H9 (cell line): ENCODE data around the gene DENR. TPM values are rescaled to one million over a fixed set of nuclear protein-coding genes. Genes with fewer than 3 reads are reported as not detected.
A peak's percentile ranks its signal among the peaks of the same experiment; 100 is the strongest.

Experiments used
- DNase-seq: peaks from one replicate; pipeline ENCODE4 v3.0.0-alpha.2; 2017
- H2AFZ ChIP-seq: one replicate; pipeline ENCODE4 v1.6.1; 2013; ENCODE audit warnings: mild to moderate bottlenecking, low read length, control low read depth, moderate library complexity
- H2AK5ac ChIP-seq: 2 replicates; pipeline ENCODE4 v1.6.1; 2013; ENCODE audit warnings: low read length, control low read depth, mixed read lengths; ENCODE audit not compliant: insufficient read length
- H2BK120ac ChIP-seq: one replicate; pipeline ENCODE4 v1.6.1; 2013; ENCODE audit warnings: low read depth, mild to moderate bottlenecking, low read length, control low read depth, inconsistent platforms; ENCODE audit not compliant: poor library complexity, severe bottlenecking
- H2BK12ac ChIP-seq: 2 replicates; pipeline ENCODE4 v1.6.1; 2013; ENCODE audit warnings: low read length, control low read depth, mixed read lengths, low read depth; ENCODE audit not compliant: insufficient read length
- H2BK15ac ChIP-seq: 2 replicates; pipeline ENCODE4 v1.6.1; 2013; ENCODE audit warnings: low read depth, low read length, control low read depth
- H2BK20ac ChIP-seq: one replicate; pipeline ENCODE4 v1.6.1; 2013; ENCODE audit warnings: low read depth, mild to moderate bottlenecking, low read length, control low read depth, inconsistent platforms; ENCODE audit not compliant: poor library complexity, severe bottlenecking
- H2BK5ac ChIP-seq: 2 replicates; pipeline ENCODE4 v1.6.1; 2013; ENCODE audit warnings: low read length, control low read depth, mixed read lengths; ENCODE audit not compliant: insufficient read length
- H3K14ac ChIP-seq: 2 replicates; pipeline ENCODE4 v1.6.1; 2013; ENCODE audit warnings: low read length, control low read depth; ENCODE audit not compliant: insufficient read depth
- H3K18ac ChIP-seq: 2 replicates; pipeline ENCODE4 v1.6.1; 2013; ENCODE audit warnings: low read depth, mild to moderate bottlenecking, mixed read lengths, low read length, control low read depth; ENCODE audit not compliant: insufficient read length
- H3K23ac ChIP-seq: 2 replicates; pipeline ENCODE4 v1.6.1; 2013; ENCODE audit warnings: low read length, control low read depth, mixed read lengths, low read depth; ENCODE audit not compliant: insufficient read length
- H3K23me2 ChIP-seq: 2 replicates; pipeline ENCODE4 v1.6.1; 2013; ENCODE audit warnings: low read depth, mild to moderate bottlenecking, mixed read lengths, low read length, control low read depth; ENCODE audit not compliant: insufficient read length, poor library complexity, severe bottlenecking
- H3K27ac ChIP-seq: 2 replicates; pipeline ENCODE4 v1.5.1; 2013; ENCODE audit warnings: low read length, control low read depth, mixed read lengths, low read depth; ENCODE audit not compliant: insufficient read length
- H3K27me3 ChIP-seq: 2 replicates; pipeline ENCODE4 v1.6.1; 2013; ENCODE audit warnings: low read length, control low read depth, inconsistent platforms; ENCODE audit not compliant: insufficient read depth
- H3K4ac ChIP-seq: 2 replicates; pipeline ENCODE4 v1.6.1; 2013; ENCODE audit warnings: low read depth, mild to moderate bottlenecking, control low read depth, inconsistent platforms, low read length, moderate library complexity
- H3K4me1 ChIP-seq: 2 replicates; pipeline ENCODE4 v1.6.1; 2013; ENCODE audit warnings: low read length, control low read depth, inconsistent platforms; ENCODE audit not compliant: insufficient read depth
- H3K4me2 ChIP-seq: 2 replicates; pipeline ENCODE4 v1.6.1; 2013; ENCODE audit warnings: low read length, control low read depth, mixed read lengths; ENCODE audit not compliant: insufficient read length, insufficient read depth
- H3K56ac ChIP-seq: 2 replicates; pipeline ENCODE4 v1.6.1; 2013; ENCODE audit warnings: low read depth, mild to moderate bottlenecking, mixed read lengths, low read length, control low read depth; ENCODE audit not compliant: insufficient read length
- H3K79me1 ChIP-seq: 2 replicates; pipeline ENCODE4 v1.6.1; 2013; ENCODE audit warnings: low read depth, mild to moderate bottlenecking, moderate library complexity, low read length, control low read depth, inconsistent platforms; ENCODE audit not compliant: insufficient read depth, poor library complexity, severe bottlenecking
- H3K79me2 ChIP-seq: 2 replicates; pipeline ENCODE4 v1.6.1; 2013; ENCODE audit warnings: low read length, control low read depth, inconsistent platforms; ENCODE audit not compliant: insufficient read depth
- H3K9ac ChIP-seq: 2 replicates; pipeline ENCODE4 v1.6.1; 2013; ENCODE audit warnings: low read length, control low read depth, mixed read lengths; ENCODE audit not compliant: insufficient read length; ENCODE audit errors: extremely low read depth
- H3K9me3 ChIP-seq: one replicate; pipeline ENCODE4 v1.6.1; 2013; ENCODE audit warnings: low read depth, low read length, inconsistent platforms; ENCODE audit not compliant: control insufficient read depth
- H3T11ph ChIP-seq: one replicate; pipeline ENCODE4 v1.6.1; 2013; ENCODE audit warnings: mild to moderate bottlenecking, low read length, control low read depth, inconsistent platforms
- H4K20me1 ChIP-seq: one replicate; pipeline ENCODE4 v1.6.1; 2013; ENCODE audit not compliant: control insufficient read depth, insufficient read length, insufficient read depth
- H4K5ac ChIP-seq: 2 replicates; pipeline ENCODE4 v1.6.1; 2013; ENCODE audit warnings: low read depth, mild to moderate bottlenecking, mixed read lengths, low read length, control low read depth; ENCODE audit not compliant: insufficient read length
- H4K8ac ChIP-seq: replicated peaks from 2 replicates; pipeline ENCODE4 v1.6.1; 2013; ENCODE audit warnings: low read length, control low read depth, mixed read lengths, low read depth; ENCODE audit not compliant: insufficient read length
- H4K91ac ChIP-seq: 2 replicates; pipeline ENCODE4 v1.6.1; 2013; ENCODE audit warnings: low read depth, mild to moderate bottlenecking, moderate library complexity, mixed read lengths, low read length, control low read depth; ENCODE audit not compliant: insufficient read length
- H3K27ac Mint-ChIP-seq, 3 experiments: 2 replicates in 2 of 3; 3 replicates in 1 of 3; pipeline ENCODE4 v1.8.0; 2020 to 2021; ENCODE audit warnings: mixed read lengths in 3 of 3, mild to moderate bottlenecking in 1 of 3, moderate library complexity in 1 of 3
- H3K27me3 Mint-ChIP-seq: 2 replicates; pipeline ENCODE4 v1.8.0; 2021; ENCODE audit warnings: low read depth, mild to moderate bottlenecking, moderate library complexity, mixed read lengths
- H3K36me3 Mint-ChIP-seq, 3 experiments: 2 replicates in 2 of 3; 3 replicates in 1 of 3; pipeline ENCODE4 v1.8.0; 2020 to 2021; ENCODE audit warnings: low read depth in 3 of 3, mixed read lengths in 3 of 3; ENCODE audit not compliant: insufficient read depth in 1 of 3
- H3K4me1 Mint-ChIP-seq, 2 experiments: 2 replicates each; pipeline ENCODE4 v1.8.0; 2020; ENCODE audit warnings: mixed read lengths in 2 of 2
- H3K4me3 Mint-ChIP-seq, 2 experiments: 2 replicates in 1 of 2; 3 replicates in 1 of 2; pipeline ENCODE4 v1.8.0; 2020 to 2021; ENCODE audit warnings: mild to moderate bottlenecking in 2 of 2, mixed read lengths in 2 of 2, moderate library complexity in 1 of 2
- H3K9me3 Mint-ChIP-seq, 2 experiments: 2 replicates in 1 of 2; 3 replicates in 1 of 2; pipeline ENCODE4 v1.8.0; 2020; ENCODE audit warnings: mild to moderate bottlenecking in 2 of 2, mixed read lengths in 2 of 2, moderate library complexity in 1 of 2
- WGBS: extraction: QIAGEN DNeasy Blood & Tissue Kit; methylation state at CpG from one replicate; pipeline ENCODE4 v1.1.7; 2013; ENCODE audit warnings: missing lambda C conversion rate, low lambda C conversion rate, mixed read lengths; ENCODE audit not compliant: insufficient read length; ENCODE audit errors: extremely low coverage; 5-methylcytosine and 5-hydroxymethylcytosine counted together
- total RNA-seq: library from RNA; stranded (reverse); gene quantifications from 2 replicates; pipeline ENCODE4 v1.2.1, GENCODE V29; 2021
- TF ChIP-seq, protein P1 (sequence below): fragments of 200-600 bp; sonication (generic); conservative IDR thresholded peaks from 3 replicates; pipeline ENCODE4 v1.8.0; 2021; ENCODE audit warnings: antibody characterized with exemption, mild to moderate bottlenecking

The DENR gene
- total RNA-seq, 1 experiment from 2014 or later, result 104 TPM

DNA sequence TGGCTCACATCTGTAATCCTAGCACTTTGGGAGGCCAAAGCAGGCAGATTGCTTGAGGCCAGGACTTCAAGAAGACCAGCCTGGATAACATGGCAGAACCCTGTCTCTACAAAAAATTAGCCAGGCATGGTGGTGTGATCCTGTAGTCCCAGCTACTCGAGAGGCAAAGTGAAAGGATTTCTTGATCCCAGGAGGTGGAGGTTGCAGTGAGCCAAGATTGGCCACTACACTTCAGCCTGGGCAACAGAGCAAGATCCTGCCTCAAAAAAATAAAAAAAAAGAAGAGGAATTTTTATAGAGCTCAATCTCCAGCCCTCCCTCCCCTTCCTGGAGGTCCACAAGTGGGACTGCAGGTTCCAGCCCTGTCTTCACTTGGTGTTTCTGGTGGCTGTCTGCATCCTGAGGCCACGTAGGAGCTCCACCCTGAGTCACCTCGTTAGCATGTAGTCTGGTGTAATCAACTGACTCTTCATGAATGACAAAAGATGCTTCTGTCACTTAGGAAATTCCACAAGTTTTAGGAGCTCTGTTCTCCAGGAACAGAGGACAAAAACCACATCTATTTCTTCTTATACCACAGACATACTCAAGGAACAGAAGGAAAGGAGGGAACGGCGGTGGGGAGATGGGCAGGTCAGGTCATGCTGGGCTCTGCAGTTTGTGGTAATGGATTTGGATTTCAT, 37.9 kb downstream of the DENR start:
- Histone ChIP-seq H3K27ac (no peak overlapping the region), H2AFZ (no peak overlapping the region), H3K79me1 (no peaks in the 10 kb centered on the region), H3K14ac (no peak overlapping the region; the same call in 1 of the 2 replicates), H2BK20ac (no peak overlapping the region), H2BK12ac (no peak overlapping the region), H3K56ac (no peak overlapping the region), H3K4ac (no peak overlapping the region), H3T11ph (no peak overlapping the region), H3K4me2 (no peak overlapping the region), H2BK5ac (no peak overlapping the region), H3K79me2 (no peaks in the 10 kb centered on the region), H4K91ac (no peak overlapping the region), H3K9me3 (no peaks in the 10 kb centered on the region), H4K5ac (no peak overlapping the region), H4K20me1 (no peaks in the 10 kb centered on the region), H3K9ac (no peak overlapping the region), H4K8ac (no peak overlapping the region), H3K4me1 (no peaks in the 10 kb centered on the region), H2AK5ac (no peak overlapping the region), H3K27me3 (no peaks in the 10 kb centered on the region), H2BK120ac (no peak overlapping the region), H3K18ac (no peak overlapping the region), H2BK15ac (no peak overlapping the region), H3K23me2 (no peaks in the 10 kb centered on the region), H3K23ac (no peak overlapping the region)
- TF ChIP-seq, protein P1, sequence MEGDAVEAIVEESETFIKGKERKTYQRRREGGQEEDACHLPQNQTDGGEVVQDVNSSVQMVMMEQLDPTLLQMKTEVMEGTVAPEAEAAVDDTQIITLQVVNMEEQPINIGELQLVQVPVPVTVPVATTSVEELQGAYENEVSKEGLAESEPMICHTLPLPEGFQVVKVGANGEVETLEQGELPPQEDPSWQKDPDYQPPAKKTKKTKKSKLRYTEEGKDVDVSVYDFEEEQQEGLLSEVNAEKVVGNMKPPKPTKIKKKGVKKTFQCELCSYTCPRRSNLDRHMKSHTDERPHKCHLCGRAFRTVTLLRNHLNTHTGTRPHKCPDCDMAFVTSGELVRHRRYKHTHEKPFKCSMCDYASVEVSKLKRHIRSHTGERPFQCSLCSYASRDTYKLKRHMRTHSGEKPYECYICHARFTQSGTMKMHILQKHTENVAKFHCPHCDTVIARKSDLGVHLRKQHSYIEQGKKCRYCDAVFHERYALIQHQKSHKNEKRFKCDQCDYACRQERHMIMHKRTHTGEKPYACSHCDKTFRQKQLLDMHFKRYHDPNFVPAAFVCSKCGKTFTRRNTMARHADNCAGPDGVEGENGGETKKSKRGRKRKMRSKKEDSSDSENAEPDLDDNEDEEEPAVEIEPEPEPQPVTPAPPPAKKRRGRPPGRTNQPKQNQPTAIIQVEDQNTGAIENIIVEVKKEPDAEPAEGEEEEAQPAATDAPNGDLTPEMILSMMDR, result no peak
- peak; percentile 54 for DNase-seq
- Mint-ChIP-seq H3K4me1 (peaks cover 7 to 8% of the 10 kb centered on the region in 2 experiments), H3K4me3 (no peak overlapping the region), H3K36me3 (no peaks in the 10 kb centered on the region), H3K27me3 (no peaks in the 10 kb centered on the region), H3K9me3 (no peaks in the 10 kb centered on the region; a peak in 1 of 5 replicates), H3K27ac (peak overlapping the region in 1 of 3 experiments; percentile 53; a peak in 2 of 7 replicates)
- WGBS, result no CpG with 5 or more reads among the region's 5 CpGs
